Stimulated activated naive CD8-positive, alpha-beta T cell treated with anti-CD3 and anti-CD28 coated beads, Interleukin-15, amount 100 ng/mL, for 72 hours (primary cell): ENCODE data around the gene ETV2.
A peak's percentile ranks its signal among the peaks of the same experiment; 100 is the strongest.
"Not testable (repeated sequence)": the region's sequence is repeated elsewhere in the genome, so short reads cannot be mapped to it uniquely, and the experiment has no call there.

Experiments used
- ATAC-seq: fragments of 150-1000 bp; cut with Tn5 transposase; 2 replicates; pipeline ENCODE4 v1.10.0; 2021; ENCODE audit warnings: mild to moderate bottlenecking, moderate library complexity
- DNase-seq, 2 donors: peaks; one replicate each; pipeline ENCODE4 v3.0.0; 2021 to 2022
- H3K27ac Mint-ChIP-seq, 2 donors: one replicate each; pipeline ENCODE4 v1.8.0; 2022; ENCODE audit warnings: mild to moderate bottlenecking in 2 of 2, mixed read lengths in 2 of 2, moderate library complexity in 2 of 2
- H3K27me3 Mint-ChIP-seq: one replicate; pipeline ENCODE4 v1.8.0; 2022; ENCODE audit warnings: mixed read lengths
- H3K4me1 Mint-ChIP-seq: one replicate; pipeline ENCODE4 v1.8.0; 2022; ENCODE audit warnings: mild to moderate bottlenecking, mixed read lengths
- H3K4me3 Mint-ChIP-seq, 2 donors: one replicate each; pipeline ENCODE4 v1.8.0; 2022; ENCODE audit warnings: mild to moderate bottlenecking in 2 of 2, mixed read lengths in 2 of 2, moderate library complexity in 1 of 2
- H3K9me3 Mint-ChIP-seq, 2 donors: one replicate each; pipeline ENCODE4 v1.8.0; 2022; ENCODE audit warnings: mixed read lengths in 2 of 2

Gene ETV2

GRCh38 chr19:35665604-35666003 is 24.1 kb downstream of the ETV2 start:
- ATAC-seq (no peak), DNase-seq (no peak)
- Mint-ChIP-seq H3K4me1 (peaks cover 5% of the 10 kb centered on the region), H3K27ac (no peak overlapping the region), H3K4me3 (no peak overlapping the region), H3K9me3 (no peaks in the 10 kb centered on the region), H3K27me3 (peaks cover 16% of the 10 kb centered on the region)

GRCh38 chr19:35666251-35666913 is 24.8 kb downstream of the ETV2 start, which contains the start of gene UPK1A:
Gene UPK1A (plus strand): TSS chr19:35666517. CDS start chr19:35666813, 296 bp downstream.
- H3K27ac Mint-ChIP-seq, result peak within 1 kb of the TSS in 1 of 2 donors; percentile 35
- H3K27me3 Mint-ChIP-seq, result peaks cover 24% of the 10 kb centered on the region
- H3K9me3 Mint-ChIP-seq, result no peaks in the 10 kb centered on the region
- no peak within 1 kb of the TSS for H3K4me3 Mint-ChIP-seq
- DNase-seq (no peak), ATAC-seq (peak; percentile 46)
- H3K4me1 Mint-ChIP-seq, result peaks cover 5% of the 10 kb centered on the region

- H3K9me3 Mint-ChIP-seq, result no peaks in the 10 kb centered on the region
- H3K27ac Mint-ChIP-seq, result no peak overlapping the region
- peaks cover 22% of the 10 kb centered on the region for H3K4me1 Mint-ChIP-seq
- peaks cover 51% of the 10 kb centered on the region for H3K27me3 Mint-ChIP-seq
- ATAC-seq (no peak), DNase-seq (no peak)
- no peak overlapping the region for H3K4me3 Mint-ChIP-seq
Measured at GRCh38 chr19:35669566-35669965, 28.0 kb downstream of the ETV2 start.

- H3K27ac Mint-ChIP-seq, result no peak overlapping the region
- H3K4me3 Mint-ChIP-seq, result no peak overlapping the region
- peaks cover 22% of the 10 kb centered on the region for H3K4me1 Mint-ChIP-seq
- H3K9me3 Mint-ChIP-seq, result no peaks in the 10 kb centered on the region
- peaks cover 52% of the 10 kb centered on the region for H3K27me3 Mint-ChIP-seq
- no peak for ATAC-seq
- DNase-seq, result no peak
Measured at GRCh38 chr19:35669974-35670373, 28.4 kb downstream of the ETV2 start.

- Mint-ChIP-seq H3K4me3 (no peak overlapping the region), H3K9me3 (no peaks in the 10 kb centered on the region), H3K4me1 (peaks cover 22% of the 10 kb centered on the region), H3K27ac (no peak overlapping the region), H3K27me3 (peaks cover 55% of the 10 kb centered on the region)
- ATAC-seq (no peak), DNase-seq (no peak)
Measured at GRCh38 chr19:35670686-35671085, 29.1 kb downstream of the ETV2 start.

- no peaks in the 10 kb centered on the region for H3K9me3 Mint-ChIP-seq
- DNase-seq, result no peak
- peaks cover 22% of the 10 kb centered on the region for H3K4me1 Mint-ChIP-seq
- no peak for ATAC-seq
- H3K27me3 Mint-ChIP-seq, result peaks cover 67% of the 10 kb centered on the region
- H3K27ac Mint-ChIP-seq, result no peak overlapping the region
- no peak overlapping the region for H3K4me3 Mint-ChIP-seq
Measured at GRCh38 chr19:35671818-35672217, 30.3 kb downstream of the ETV2 start.

GRCh38 chr19:35673121-35673804 is 31.7 kb downstream of the ETV2 start:
- peaks cover 69% of the 10 kb centered on the region for H3K27me3 Mint-ChIP-seq
- peak; percentile 52 to 72 for DNase-seq
- ATAC-seq, result peak; percentile 98
- H3K27ac Mint-ChIP-seq, result no peak overlapping the region
- H3K4me1 Mint-ChIP-seq, result peaks cover 22% of the 10 kb centered on the region
- peak overlapping the region; percentile 74 to 81 for H3K4me3 Mint-ChIP-seq
- no peaks in the 10 kb centered on the region for H3K9me3 Mint-ChIP-seq

GRCh38 chr19:35675589-35676140 is 34.1 kb downstream of the ETV2 start:
- H3K4me3 Mint-ChIP-seq, result peak overlapping the region in 1 of 2 donors; percentile 11
- H3K27ac Mint-ChIP-seq, result no peak overlapping the region
- no peaks in the 10 kb centered on the region for H3K9me3 Mint-ChIP-seq
- ATAC-seq (no peak), DNase-seq (no peak)
- H3K4me1 Mint-ChIP-seq, result peaks cover 17% of the 10 kb centered on the region
- peaks cover 52% of the 10 kb centered on the region for H3K27me3 Mint-ChIP-seq

- H3K4me1 Mint-ChIP-seq, result peaks cover 11% of the 10 kb centered on the region
- no peak for DNase-seq
Measured at GRCh38 chr19:35689836-35690235, 48.3 kb downstream of the ETV2 start.

GRCh38 chr19:35691106-35691505 is 49.6 kb downstream of the ETV2 start:
- H3K4me1 Mint-ChIP-seq, result peaks cover 13% of the 10 kb centered on the region
- H3K27ac Mint-ChIP-seq, ATAC-seq, H3K9me3 Mint-ChIP-seq, H3K4me3 Mint-ChIP-seq, DNase-seq, H3K27me3 Mint-ChIP-seq: not testable (repeated sequence)

More at GRCh38 chr19:35689836-35690235, 48.3 kb downstream of the ETV2 start:
- no peak overlapping the region for H3K27ac Mint-ChIP-seq
- no peaks in the 10 kb centered on the region for H3K27me3 Mint-ChIP-seq
- no peaks in the 10 kb centered on the region for H3K9me3 Mint-ChIP-seq
- H3K4me3 Mint-ChIP-seq, result no peak overlapping the region
- no peak for ATAC-seq

- DNase-seq (no peak), ATAC-seq (no peak)
- H3K9me3 Mint-ChIP-seq, result peaks cover 0 to 6% of the 10 kb centered on the region in 2 donors
- no peaks in the 10 kb centered on the region for H3K27me3 Mint-ChIP-seq
- no peak overlapping the region for H3K4me3 Mint-ChIP-seq
- H3K27ac Mint-ChIP-seq, result no peak overlapping the region
- peaks cover 22% of the 10 kb centered on the region for H3K4me1 Mint-ChIP-seq
Measured at GRCh38 chr19:35692010-35692409, 50.5 kb downstream of the ETV2 start.

- Mint-ChIP-seq H3K4me3 (no peak overlapping the region), H3K4me1 (peaks cover 35% of the 10 kb centered on the region), H3K9me3 (peaks cover 0 to 6% of the 10 kb centered on the region in 2 donors), H3K27ac (no peak overlapping the region), H3K27me3 (no peaks in the 10 kb centered on the region)
- ATAC-seq (no peak), DNase-seq (no peak)
Measured at GRCh38 chr19:35693422-35693821, 51.9 kb downstream of the ETV2 start.

GRCh38 chr19:35693835-35694599 is 52.5 kb downstream of the ETV2 start:
- peak; percentile 90 to 93 for DNase-seq
- peak overlapping the region; percentile 3 to 29 for H3K4me3 Mint-ChIP-seq
- peak; percentile 97 for ATAC-seq
- peak overlapping the region in 1 of 2 donors; percentile 71 for H3K27ac Mint-ChIP-seq
- no peaks in the 10 kb centered on the region for H3K27me3 Mint-ChIP-seq
- H3K4me1 Mint-ChIP-seq, result peaks cover 41% of the 10 kb centered on the region
- peaks cover 0 to 6% of the 10 kb centered on the region in 2 donors for H3K9me3 Mint-ChIP-seq
